ENCODE measurements around the gene NCAPD2.

DNA sequence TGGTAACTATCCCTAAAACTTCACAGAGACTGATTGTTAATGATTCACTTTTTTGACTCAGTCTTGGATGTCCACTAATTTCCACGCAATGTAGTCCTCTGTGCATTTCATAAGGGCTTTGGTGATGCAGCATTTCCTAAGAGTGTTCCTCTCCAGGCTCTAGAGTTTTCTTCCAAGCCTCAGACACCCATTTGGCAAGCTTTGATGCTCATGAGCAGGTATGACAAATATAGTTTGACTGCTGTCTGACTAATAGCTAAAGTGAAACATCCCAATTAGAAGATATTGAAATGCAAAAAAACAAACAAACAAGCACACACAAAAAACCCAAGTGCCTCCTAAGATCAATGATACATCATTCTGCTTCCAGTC lies 21.9 kb upstream of the NCAPD2 start:
- TF ChIP-seq, protein P1, sequence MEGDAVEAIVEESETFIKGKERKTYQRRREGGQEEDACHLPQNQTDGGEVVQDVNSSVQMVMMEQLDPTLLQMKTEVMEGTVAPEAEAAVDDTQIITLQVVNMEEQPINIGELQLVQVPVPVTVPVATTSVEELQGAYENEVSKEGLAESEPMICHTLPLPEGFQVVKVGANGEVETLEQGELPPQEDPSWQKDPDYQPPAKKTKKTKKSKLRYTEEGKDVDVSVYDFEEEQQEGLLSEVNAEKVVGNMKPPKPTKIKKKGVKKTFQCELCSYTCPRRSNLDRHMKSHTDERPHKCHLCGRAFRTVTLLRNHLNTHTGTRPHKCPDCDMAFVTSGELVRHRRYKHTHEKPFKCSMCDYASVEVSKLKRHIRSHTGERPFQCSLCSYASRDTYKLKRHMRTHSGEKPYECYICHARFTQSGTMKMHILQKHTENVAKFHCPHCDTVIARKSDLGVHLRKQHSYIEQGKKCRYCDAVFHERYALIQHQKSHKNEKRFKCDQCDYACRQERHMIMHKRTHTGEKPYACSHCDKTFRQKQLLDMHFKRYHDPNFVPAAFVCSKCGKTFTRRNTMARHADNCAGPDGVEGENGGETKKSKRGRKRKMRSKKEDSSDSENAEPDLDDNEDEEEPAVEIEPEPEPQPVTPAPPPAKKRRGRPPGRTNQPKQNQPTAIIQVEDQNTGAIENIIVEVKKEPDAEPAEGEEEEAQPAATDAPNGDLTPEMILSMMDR (IDR thresholded peaks at IDR 0.05; ENCODE audit: low read length) = no peak
- TF ChIP-seq EZH2 (optimal IDR thresholded peaks at IDR 0.05; ENCODE audit: low read depth, low read length) (no peak), EZH2phosphoT487 (IDR thresholded peaks at IDR 0.05; ENCODE audit: low read length) (no peak)

Data from MM.1S (cell line).